GM18861 (cell line): ENCODE results near the gene AK9.
"Not testable (repeated sequence)": the region's sequence is repeated elsewhere in the genome, so short reads cannot be mapped to it uniquely, and the experiment has no call there.

ENCODE experiments used
- ATAC-seq: cut with Tn5 transposase; IDR thresholded peaks from one replicate; pipeline ENCODE4 v1.9.1; 2021; ENCODE audit not compliant: unreplicated experiment

Gene AK9

DNA sequence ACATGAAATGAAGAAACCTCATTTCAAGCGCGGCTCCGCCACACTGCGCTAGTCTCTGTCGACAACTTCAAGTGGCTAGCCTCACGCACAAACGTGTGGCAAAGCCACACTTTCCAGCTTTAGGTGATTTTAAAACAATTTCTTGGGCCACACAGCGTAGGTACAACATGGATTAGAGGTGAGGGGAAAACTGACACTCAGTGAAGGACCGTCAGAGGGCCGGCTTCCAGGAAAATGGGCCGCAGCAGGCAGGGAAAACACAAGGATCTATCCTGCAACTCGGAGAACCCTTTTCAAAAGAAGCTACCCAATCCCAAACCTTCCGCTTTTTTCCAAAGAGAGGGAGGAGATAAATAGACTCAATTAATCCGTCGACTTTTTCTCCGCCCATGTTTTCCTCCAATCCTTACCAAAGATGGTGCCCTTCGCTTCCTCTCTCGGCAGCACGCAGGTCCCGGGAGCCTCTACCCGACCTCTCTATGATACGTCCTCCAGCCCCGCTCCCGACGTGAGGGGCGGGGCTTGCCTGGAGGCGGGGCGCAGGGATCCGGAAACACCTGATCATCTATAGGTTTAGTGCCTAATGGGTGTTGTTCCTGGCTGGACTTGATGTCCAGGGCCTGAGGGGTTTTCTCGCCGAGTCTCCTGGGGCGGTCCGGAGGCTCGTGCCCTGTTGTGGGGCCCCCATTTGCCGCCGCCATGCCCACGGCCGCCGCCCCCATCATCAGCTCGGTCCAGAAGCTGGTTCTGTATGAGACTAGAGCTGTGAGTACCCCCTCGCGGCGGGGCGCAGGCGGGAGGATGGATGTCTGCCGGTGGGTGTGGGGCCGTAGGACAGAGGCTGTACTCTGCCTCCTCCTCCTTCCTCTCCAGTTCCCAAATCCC is at the start of gene AK9, which contains the start of gene FIG4:
Gene AK9 (minus strand): TSS at position 466 of the 885 bp plus-strand sequence. CDS start 15,457 bp downstream, outside the sequence.
Gene FIG4 (plus strand): TSS at position 560 of the 885 bp plus-strand sequence. CDS start 140 bp downstream, at position 700.
- ATAC-seq = peak; percentile 89

- ATAC-seq = no peak
These were observed 49.8 kb upstream of the AK9 start for GRCh38 chr6:109740787-109741186.

GRCh38 chr6:109739686-109740085 is 48.7 kb upstream of the AK9 start:
- ATAC-seq = no peak

GRCh38 chr6:109738667-109739066 is 47.7 kb upstream of the AK9 start:
- no peak for ATAC-seq

- no peak for ATAC-seq
These were observed 47.3 kb upstream of the AK9 start for GRCh38 chr6:109738255-109738654.

DNA sequence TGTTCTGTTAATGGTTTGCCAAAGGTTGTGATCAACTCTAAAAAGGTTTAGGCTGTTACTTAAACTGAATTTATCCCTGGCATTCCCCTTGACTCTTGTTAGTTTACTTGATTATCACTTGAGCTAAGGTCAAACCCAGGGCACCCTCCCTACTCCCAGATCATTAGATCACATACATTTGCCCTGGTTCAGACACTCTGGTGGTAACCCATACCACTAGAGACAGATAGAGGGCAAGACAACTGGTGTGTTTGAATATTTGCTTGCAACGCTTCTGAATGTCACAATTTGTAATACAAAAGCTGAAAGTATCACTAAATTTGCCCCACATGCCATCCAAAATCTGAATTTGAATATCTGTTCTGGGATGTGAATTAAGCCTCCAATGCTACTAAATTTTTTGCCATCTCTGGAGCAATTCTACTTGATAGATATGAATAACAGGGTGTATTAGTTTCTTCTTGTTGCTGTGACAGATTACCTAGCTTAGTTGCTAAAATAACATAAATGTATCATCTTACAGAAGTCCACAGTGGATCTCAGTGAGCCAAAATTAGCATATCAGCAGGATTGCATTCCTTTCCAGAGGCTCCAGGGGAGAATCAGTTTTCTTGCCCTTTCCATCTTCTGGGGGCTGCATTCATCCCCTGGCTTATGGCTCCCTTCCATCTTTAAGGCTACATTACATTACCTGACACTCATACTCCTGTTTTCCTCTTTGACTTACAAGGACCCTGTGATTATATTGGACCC is 45.4 kb upstream of the AK9 start:
- ATAC-seq = no peak

- ATAC-seq = not testable (repeated sequence)
These were observed 34.2 kb upstream of the AK9 start for GRCh38 chr6:109725250-109725649.

GRCh38 chr6:109722564-109723254 is 31.7 kb upstream of the AK9 start:
- ATAC-seq = no peak

DNA sequence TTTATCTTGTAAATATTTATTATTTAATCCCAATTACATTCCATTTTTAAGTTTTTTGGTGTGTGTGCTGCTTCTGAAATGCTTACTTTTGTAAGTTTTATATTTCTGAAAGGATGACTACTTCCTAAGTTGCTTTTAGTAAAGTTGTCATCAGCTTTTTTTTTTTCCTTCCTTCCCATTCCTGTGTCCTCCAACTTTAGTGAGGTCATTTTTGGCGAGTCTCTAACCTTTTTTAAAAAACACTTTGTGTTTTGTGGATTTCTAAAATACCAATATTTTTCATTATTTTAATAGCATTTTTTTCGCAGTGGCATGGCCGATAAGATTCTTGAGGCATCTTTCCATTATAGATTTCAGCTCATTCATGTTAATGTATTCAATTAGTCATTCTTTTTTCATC is 31.0 kb upstream of the AK9 start:
- ATAC-seq = no peak

DNA sequence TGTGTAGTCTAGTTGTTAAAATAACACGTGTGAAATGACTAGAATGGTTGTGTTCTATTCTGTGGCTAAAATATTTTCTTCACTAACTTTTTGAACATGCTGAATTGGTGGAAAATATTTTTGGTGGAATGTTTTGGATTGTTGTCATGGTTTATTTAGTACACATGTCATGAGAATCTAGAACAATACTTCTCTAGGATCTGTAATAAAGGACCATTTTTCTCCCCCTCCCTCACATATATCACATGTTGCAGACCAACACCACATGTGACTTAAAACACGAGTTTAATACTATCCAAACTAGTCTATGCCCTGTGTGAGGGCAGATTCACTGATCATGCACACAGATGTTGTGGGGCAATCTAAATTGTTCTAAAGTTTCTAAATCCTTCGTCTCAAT is 29.3 kb upstream of the AK9 start:
- ATAC-seq = no peak

DNA sequence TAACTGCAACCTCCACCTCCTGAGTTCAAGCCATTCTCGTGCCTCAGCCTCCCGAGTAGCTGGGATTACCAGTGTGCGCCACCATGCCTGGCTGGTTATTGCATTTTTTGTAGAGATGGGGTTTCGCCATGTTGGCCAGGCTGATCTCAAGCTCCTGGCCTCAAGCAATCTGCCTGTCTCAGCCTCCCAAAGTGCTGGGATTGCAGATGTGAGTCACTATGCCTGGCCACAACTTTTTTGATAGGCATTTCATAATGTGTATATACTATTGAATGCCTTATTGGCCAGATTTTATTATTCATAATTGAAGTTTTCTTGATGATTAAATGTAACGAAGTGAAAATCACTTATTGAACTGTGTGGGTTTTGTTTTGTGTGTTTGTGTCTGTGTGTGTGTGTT is 28.0 kb upstream of the AK9 start:
- ATAC-seq = no peak

DNA sequence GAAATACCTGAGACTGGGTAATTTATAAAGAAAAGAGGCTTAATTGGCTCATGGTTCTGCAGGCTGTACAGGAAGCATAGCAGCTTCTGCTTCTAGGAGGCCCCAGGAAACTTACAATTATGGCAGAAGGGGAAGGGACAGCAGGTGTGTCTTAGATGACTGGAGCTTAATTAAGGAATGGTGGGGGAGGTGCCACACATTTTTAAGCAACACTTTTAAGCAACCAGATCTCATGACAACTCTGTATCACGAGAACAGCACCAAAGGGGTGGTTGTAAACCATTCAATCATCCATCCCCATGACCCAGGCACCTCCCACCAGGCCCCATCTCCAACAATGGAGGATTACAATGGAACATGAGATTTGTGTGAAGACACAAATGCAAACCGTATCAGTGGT is 27.0 kb upstream of the AK9 start:
- ATAC-seq = no peak

DNA sequence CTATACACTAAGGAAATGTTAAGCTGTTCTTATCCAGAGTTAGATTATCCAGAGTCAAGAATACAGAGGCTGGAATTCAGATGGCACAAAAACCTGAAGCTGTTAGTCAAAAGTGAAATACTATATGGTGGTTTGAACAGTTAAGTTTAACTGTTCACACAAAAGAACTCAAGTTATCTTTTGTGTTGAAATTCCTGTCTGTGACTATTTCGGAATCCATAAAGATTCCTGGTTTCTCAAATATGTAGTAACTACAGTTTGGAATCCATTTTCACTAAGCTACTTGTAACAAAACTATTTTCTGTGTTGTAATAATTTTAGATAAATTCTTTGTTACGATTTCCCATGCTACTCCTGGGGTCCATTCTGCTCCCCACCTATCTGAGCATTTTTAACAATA is 24.6 kb upstream of the AK9 start:
- no peak for ATAC-seq

- no peak for ATAC-seq
These were observed 23.6 kb upstream of the AK9 start for GRCh38 chr6:109714611-109715010.

- ATAC-seq = no peak
These were observed 23.2 kb upstream of the AK9 start for GRCh38 chr6:109714166-109714565.

DNA sequence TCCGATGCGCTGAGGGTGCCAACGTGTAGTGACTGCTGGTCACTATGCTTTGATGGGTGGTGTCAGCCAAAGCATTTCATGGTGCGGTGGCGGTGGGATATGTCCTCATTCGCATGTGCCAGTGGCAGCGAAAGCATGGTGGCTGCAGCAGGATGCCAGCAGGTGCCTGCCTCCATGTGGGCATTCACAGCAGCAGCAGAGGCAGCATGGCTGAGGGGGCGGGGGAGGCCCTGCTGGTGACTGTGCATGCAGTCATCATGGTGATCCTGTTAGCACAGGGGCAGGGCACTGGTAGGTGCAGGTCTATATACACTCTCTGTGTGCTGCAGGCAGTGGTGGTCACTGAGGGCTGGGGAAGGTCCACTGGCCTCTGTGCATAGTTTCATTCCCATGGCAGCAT is 22.1 kb upstream of the AK9 start:
- ATAC-seq = no peak

- ATAC-seq = not testable (repeated sequence)
These were observed 17.1 kb upstream of the AK9 start for GRCh38 chr6:109708099-109708498.

- ATAC-seq = no peak
These were observed 15.5 kb upstream of the AK9 start for GRCh38 chr6:109706513-109706912.

GRCh38 chr6:109705258-109705657 is 14.3 kb upstream of the AK9 start:
- peak; percentile 93 for ATAC-seq

GRCh38 chr6:109702791-109703190 is 11.8 kb upstream of the AK9 start:
- no peak for ATAC-seq

- ATAC-seq = no peak
These were observed 10.8 kb upstream of the AK9 start for GRCh38 chr6:109701774-109702173.
